Nephron progenitor cell (in vitro differentiated cells): ENCODE measurements around the gene ACAD9.

Experiments used
- DNase-seq: peaks from one replicate; pipeline ENCODE4 v3.0.0; 2021
- H3K27ac Mint-ChIP-seq: 2 replicates; pipeline ENCODE4 v1.8.0; 2021; ENCODE audit warnings: mild to moderate bottlenecking, moderate library complexity, mixed read lengths
- H3K27me3 Mint-ChIP-seq: 2 replicates; pipeline ENCODE4 v1.8.0; 2021; ENCODE audit warnings: mild to moderate bottlenecking, low read depth, mixed read lengths; ENCODE audit not compliant: poor library complexity
- H3K36me3 Mint-ChIP-seq: 2 replicates; pipeline ENCODE4 v1.8.0; 2021; ENCODE audit warnings: low read depth, mixed read lengths
- H3K4me1 Mint-ChIP-seq: 2 replicates; pipeline ENCODE4 v1.8.0; 2021; ENCODE audit warnings: mixed read lengths
- H3K4me3 Mint-ChIP-seq: 2 replicates; pipeline ENCODE4 v1.8.0; 2021; ENCODE audit warnings: mild to moderate bottlenecking, moderate library complexity, mixed read lengths
- H3K9me3 Mint-ChIP-seq: 2 replicates; pipeline ENCODE4 v1.8.0; 2021; ENCODE audit warnings: mild to moderate bottlenecking, moderate library complexity, mixed read lengths
- CTCF ChIP-seq: fragments of 200-600 bp; sonication (generic); IDR thresholded peaks from 2 replicates; pipeline ENCODE4 v1.5.0; 2021; ENCODE audit warnings: antibody characterized with exemption

The ACAD9 gene

DNA sequence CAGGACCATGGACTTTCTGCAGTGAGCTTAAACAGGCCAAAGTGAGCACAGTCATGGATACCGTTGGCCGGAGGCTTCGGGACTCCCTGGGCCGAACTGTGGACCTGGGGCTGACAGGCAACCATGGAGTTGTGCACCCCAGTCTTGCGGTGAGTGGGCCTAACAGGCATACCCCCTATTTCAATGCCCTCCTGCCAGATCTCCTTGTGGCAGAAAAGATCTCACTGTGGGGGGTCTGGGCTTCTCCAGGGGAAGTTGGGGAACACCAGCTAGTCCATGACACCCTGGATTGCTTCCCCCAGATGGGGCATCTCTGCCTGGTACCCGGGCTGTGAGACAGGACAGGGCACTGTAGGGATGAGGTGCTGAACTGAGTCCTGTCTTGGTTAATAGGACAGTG, 29.5 kb downstream of the ACAD9 start:
- Mint-ChIP-seq H3K36me3 (peaks cover 37% of the 10 kb centered on the region), H3K9me3 (no peaks in the 10 kb centered on the region)

GRCh38 chr3:128910006-128910405, 30.6 kb downstream of the ACAD9 start:
- Mint-ChIP-seq H3K4me3 (no peak overlapping the region), H3K36me3 (peaks cover 26% of the 10 kb centered on the region), H3K9me3 (no peaks in the 10 kb centered on the region), H3K4me1 (no peaks in the 10 kb centered on the region), H3K27ac (no peak overlapping the region), H3K27me3 (peaks cover 3% of the 10 kb centered on the region)
- TF ChIP-seq CTCF, result no peak
- DNase-seq, result no peak

More for the DNA sequence above, 29.5 kb downstream of the ACAD9 start:
- no peak for TF ChIP-seq CTCF
- Mint-ChIP-seq H3K27me3 (peaks cover 3% of the 10 kb centered on the region), H3K4me1 (no peaks in the 10 kb centered on the region), H3K4me3 (no peak overlapping the region), H3K27ac (no peak overlapping the region)
- DNase-seq, result no peak

- no peaks in the 10 kb centered on the region for H3K4me1 Mint-ChIP-seq
- TF ChIP-seq CTCF, result no peak
- H3K4me3 Mint-ChIP-seq, result no peak overlapping the region
- DNase-seq, result no peak
- no peak overlapping the region for H3K27ac Mint-ChIP-seq
- H3K27me3 Mint-ChIP-seq, result no peaks in the 10 kb centered on the region
- no peaks in the 10 kb centered on the region for H3K9me3 Mint-ChIP-seq
- peaks cover 31% of the 10 kb centered on the region for H3K36me3 Mint-ChIP-seq
Measured at GRCh38 chr3:128911911-128912310, 32.5 kb downstream of the ACAD9 start.

- no peak for DNase-seq
- Mint-ChIP-seq H3K4me1 (no peaks in the 10 kb centered on the region), H3K27me3 (no peaks in the 10 kb centered on the region), H3K36me3 (peaks cover 62% of the 10 kb centered on the region), H3K9me3 (peaks cover 25% of the 10 kb centered on the region), H3K27ac (no peak overlapping the region), H3K4me3 (no peak overlapping the region)
- no peak for TF ChIP-seq CTCF
Measured at GRCh38 chr3:128914966-128915645, 35.7 kb downstream of the ACAD9 start.

- no peak overlapping the region for H3K27ac Mint-ChIP-seq
- H3K27me3 Mint-ChIP-seq, result no peaks in the 10 kb centered on the region
- no peak for DNase-seq
- H3K4me1 Mint-ChIP-seq, result no peaks in the 10 kb centered on the region
- peaks cover 47% of the 10 kb centered on the region for H3K9me3 Mint-ChIP-seq
- TF ChIP-seq CTCF, result no peak
- H3K36me3 Mint-ChIP-seq, result peaks cover 76% of the 10 kb centered on the region
- no peak overlapping the region for H3K4me3 Mint-ChIP-seq
Measured at GRCh38 chr3:128917291-128917690, 37.9 kb downstream of the ACAD9 start.

- Mint-ChIP-seq H3K4me3 (no peak overlapping the region), H3K36me3 (peaks cover 86% of the 10 kb centered on the region), H3K27ac (no peak overlapping the region), H3K9me3 (peaks cover 72% of the 10 kb centered on the region), H3K4me1 (no peaks in the 10 kb centered on the region), H3K27me3 (no peaks in the 10 kb centered on the region)
- TF ChIP-seq CTCF, result no peak
- DNase-seq, result no peak
Measured at GRCh38 chr3:128919988-128920387, 40.6 kb downstream of the ACAD9 start.
